GM21390 (cell line): ENCODE data around the gene ADGRA3.

Experiments
- ATAC-seq: cut with Tn5 transposase; IDR thresholded peaks from one replicate; pipeline ENCODE4 v1.9.1; 2021; ENCODE audit not compliant: unreplicated experiment

Gene ADGRA3

DNA sequence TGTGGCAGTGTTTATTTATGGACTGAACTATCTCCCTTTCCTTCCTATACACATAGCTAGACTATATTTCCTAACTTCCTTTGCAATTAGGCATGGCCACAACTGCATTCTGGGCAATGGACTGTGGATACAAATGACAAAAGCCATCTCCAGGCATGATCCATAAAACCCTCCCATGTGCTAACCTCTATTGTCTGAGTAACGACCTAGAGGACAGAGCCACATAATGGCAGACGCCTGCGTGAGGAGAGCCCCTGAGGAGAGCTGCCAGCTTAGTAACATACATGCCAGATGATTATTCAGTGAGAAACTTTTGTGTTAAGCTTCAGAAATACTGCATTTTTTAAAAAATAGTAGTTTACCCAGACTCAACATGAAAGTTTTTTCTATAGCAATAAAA, 142.9 kb downstream of the ADGRA3 start:
- ATAC-seq: no peak

DNA sequence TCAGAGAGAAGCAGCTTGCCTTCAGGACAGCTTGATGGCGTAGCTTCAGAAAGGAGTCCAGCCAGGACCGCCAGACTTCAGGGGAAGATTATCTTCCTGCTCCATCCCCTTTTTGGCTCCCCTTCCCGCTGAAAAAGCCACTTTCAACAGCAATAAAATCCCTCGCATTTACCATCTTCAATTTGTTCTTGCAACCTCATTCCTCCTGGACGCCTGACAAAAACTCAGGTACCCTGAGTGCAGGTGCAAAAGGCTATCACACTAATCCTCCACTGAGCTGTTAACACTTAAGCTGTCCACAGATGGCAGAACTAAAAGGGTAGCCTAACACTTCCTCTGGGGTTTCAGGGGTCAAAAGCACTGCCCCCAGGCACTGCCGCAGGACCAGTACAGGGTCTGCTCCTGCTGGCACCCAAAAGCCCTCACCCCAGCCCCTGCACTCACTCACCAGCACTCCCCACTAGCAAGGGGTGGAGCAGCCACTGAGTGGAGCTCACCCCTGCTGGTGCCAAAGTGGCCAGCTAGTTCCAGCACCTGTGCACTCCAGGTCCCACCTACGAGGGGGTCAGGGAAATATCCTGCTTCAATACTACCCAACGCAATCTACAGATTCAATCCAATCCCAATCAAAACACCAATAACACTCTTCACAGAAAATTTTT, 145.8 kb downstream of the ADGRA3 start:
- no peak for ATAC-seq

DNA sequence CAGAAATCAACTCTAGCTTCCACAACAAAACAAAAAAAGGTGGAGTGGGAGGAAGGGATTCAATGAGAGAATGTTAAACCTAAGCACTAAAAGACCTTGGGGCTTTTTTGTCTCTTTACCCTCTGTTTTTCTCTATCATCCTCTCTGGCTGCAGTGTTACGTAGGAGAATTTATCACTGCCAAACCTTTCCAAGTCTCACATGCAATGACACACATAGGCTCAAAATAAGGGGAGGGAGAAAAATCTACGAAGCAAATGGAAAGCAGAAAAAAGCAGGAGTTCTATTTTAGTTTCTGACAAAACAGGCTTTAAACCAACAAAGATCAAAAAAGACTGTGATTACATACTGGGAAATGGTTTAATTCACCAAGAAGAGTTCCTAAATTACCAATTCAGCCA, 152.1 kb downstream of the ADGRA3 start:
- ATAC-seq: no peak

DNA sequence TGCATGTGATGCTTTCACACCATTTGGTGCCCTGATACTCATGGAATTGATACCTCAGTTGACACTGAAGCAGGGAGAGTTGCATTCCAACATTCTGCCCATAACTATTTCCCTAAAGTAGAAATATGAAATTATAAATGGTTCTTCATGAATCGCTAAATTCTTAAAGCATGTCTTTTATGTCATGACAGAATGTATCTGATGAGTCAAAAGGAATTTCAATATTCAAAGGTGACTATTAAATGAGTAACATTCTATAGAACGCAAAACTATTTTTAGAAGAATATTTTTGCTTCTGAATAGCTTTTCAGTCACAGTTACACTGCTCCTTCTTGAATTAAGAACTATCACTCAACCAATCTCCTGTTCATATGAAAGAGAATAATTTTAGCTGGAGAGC, 152.8 kb downstream of the ADGRA3 start:
- ATAC-seq: no peak

DNA sequence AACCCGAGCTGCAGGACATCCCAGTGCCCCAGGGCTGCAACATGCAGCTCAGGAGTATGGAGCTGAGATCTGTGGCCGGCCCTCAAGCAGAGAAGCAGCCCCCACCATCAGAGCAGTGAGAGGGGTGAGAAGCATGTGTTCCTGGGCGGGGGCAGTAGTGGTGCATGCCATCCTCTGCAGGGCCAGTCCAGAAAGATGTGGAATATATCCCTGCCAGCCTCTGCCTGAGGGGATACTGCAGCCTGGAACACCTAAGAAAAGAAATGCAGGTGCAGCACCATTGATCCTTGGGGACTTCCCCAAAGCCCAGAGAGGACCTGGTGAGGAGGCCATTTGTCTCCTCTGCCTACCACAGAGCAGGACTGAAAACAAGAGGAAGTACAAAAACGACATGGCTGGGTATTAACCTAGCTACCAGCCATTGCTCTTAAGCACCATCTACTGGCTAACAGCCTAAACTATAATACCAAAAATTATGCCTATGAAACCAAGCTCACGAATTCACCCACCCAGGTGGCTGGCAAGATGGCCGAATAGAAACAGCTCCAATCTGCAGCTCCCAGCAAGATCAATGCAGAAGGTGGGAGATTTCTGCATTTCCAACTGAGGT, 158.8 kb downstream of the ADGRA3 start:
- ATAC-seq: no peak

DNA sequence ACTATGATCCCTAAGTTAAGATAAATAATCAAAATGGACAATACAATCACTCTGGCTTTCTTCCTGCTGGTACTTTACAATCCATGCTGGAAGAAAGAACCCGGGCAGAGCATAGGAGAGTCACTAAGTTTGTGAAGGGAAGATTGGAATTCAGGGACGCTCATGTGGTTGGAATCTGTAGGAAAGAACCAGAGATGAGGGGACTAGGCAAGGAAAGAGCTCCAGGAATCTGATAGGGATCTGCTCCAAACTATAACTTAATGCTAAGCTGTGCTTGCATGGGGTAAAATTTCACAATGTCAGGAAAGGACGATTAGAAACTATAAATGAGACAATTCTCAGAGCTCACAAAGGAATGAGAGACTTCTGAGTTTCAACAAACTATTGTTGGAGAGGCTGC, 167.5 kb downstream of the ADGRA3 start:
- no peak for ATAC-seq

DNA sequence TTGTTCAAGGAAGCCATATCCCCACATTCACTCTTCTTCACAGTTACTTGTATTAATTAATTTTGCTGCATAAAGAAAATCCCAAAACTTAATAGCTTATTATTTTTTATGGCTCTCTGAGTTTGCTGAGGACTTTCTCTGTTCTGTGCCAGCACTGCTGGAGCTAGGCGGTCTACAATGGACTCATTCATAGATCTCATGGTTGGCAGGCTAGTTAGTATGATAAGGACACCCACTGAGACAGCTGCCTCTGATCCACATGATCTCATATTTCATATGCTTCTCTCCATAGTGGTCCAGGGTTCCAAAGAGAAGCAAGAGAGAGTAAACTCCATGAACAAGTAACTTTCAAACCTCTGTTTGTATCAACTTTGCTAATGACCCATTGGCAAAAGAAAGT, 170.2 kb downstream of the ADGRA3 start:
- ATAC-seq: no peak

DNA sequence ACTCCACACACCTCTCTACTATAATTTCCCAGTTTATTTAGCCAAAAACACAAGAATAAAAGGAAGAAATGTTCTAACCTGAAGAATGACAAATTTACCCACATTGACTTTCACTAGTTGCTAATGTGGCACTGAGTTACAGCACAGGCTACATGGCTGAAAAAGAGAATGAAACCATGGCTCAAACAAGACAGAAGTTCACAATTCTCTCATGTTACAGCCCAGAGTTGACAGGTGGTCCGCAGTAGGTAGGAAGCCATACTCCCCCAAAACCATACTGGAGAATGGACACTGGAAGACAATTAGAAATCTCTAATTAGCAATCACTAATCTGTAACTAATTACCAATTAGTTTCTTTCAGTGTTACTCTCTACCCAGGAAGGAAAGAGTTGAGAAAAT, 170.8 kb downstream of the ADGRA3 start:
- ATAC-seq: no peak

DNA sequence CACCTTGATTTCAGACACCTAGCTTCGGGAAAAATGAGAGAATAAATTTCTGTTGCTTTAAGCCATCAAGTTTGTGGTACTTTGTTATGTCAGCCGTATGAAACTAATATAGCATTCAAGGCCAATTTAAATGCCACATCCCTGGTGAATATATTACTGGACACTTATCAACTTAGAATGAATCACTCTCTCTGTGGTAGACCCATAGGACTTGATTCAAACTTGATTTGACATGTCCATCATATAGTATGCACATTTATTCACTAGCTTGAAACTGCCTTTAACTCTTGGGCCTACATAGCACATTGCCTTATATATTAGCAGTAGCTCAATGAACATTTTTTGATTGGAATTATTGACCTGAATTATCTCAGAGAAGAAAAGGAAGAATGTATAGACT, 172.3 kb downstream of the ADGRA3 start:
- no peak for ATAC-seq

DNA sequence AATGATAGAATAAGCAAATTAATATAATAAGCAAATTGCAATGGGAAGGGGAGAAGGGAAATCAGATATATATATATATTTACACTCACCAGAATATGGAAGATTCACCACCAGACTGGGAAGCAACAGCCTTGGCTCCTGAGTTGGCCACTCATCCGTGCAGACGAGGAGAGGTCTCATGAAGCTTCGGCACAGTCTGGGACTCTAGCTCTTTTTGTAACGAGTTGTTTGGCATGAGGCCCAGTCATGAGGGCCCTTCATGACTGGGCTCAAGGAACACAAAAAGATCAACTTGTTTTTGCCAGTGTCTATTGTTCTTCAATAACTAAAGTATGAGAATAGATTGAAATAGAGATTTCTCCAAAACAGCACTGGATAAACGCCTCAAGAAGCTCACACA, 176.4 kb downstream of the ADGRA3 start:
- ATAC-seq: no peak

DNA sequence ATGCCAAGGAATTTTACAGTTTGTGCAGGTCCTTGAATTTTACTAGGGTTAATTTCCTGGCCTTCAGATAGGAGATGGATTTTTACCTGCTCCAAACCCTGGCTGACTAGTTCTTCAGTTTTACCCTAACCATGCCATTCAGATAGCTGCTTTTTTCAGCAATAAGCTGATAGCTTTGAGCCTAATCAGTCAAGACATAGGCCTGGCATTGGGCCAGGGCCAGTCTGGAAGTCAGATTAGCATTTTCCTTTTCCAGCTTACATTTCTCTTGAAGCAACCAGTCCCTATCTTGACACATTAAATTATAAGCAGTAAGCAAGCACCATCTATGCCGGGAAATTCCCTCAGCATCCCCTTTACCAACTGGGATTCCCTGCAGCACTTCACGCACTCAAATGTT, 177.1 kb downstream of the ADGRA3 start:
- no peak for ATAC-seq
